ENCODE measurements around the gene PIK3R5.

The PIK3R5 gene

GRCh38 chr17:8872036-8872704, 93.3 kb downstream of the PIK3R5 start:
- H3K36me3 Mint-ChIP-seq (ENCODE audit: insufficient read depth): peaks cover 2% of the 10 kb centered on the region
- ATAC-seq (replicated peaks; ENCODE audit: extremely low read depth, poor library complexity, severe bottlenecking): no peak
- DNase-seq (ENCODE audit: low spot score in 2 of 2): no peak
- H3K27me3 Mint-ChIP-seq: no peaks in the 10 kb centered on the region
- H3K4me3 Mint-ChIP-seq: no peak overlapping the region
- peaks cover 34% of the 10 kb centered on the region for H3K4me1 Mint-ChIP-seq
- H3K27ac Mint-ChIP-seq (ENCODE audit: low read depth): no peak overlapping the region
- no peaks in the 10 kb centered on the region for H3K9me3 Mint-ChIP-seq

GRCh38 chr17:8871081-8871581, 94.4 kb downstream of the PIK3R5 start:
- no peak for DNase-seq (ENCODE audit: low spot score in 2 of 2)
- Mint-ChIP-seq H3K4me3 (no peak overlapping the region), H3K4me1 (peaks cover 42% of the 10 kb centered on the region), H3K27me3 (no peaks in the 10 kb centered on the region), H3K9me3 (no peaks in the 10 kb centered on the region), H3K36me3 (ENCODE audit: insufficient read depth) (no peaks in the 10 kb centered on the region), H3K27ac (ENCODE audit: low read depth) (no peak overlapping the region)
- no peak for ATAC-seq (replicated peaks; ENCODE audit: extremely low read depth, poor library complexity, severe bottlenecking)

DNA sequence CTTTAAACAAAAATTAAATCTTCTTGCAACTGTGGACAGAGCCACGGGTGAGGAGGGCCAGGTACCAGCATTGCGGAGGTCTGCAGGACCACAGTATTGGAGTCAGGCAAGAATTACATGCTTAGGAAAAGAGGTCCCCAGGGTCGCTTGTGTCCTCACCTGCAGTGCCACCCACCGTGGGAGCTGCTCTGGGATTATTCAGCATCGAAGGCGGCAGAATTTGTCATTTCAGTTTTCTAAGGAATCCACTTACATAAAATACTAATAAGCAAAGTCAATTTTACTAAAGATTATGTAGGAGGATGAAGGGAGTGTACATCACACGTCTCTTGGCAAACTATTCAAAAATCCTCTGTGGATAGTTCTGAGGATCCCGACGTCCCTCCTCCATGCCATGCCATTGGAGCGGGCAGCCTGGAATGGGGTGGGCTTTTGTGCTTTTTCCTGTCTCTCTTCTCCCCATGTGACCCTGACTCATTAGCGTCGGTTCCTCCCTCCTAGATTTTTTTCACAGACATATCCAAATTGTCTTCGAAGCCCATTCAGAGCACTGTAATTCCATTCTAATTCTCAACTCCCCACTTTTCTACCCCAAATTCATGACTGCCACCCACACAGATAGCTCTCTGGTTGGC, 95.0 kb downstream of the PIK3R5 start:
- Mint-ChIP-seq H3K27ac (ENCODE audit: low read depth) (peak overlapping the region; percentile 52), H3K4me1 (peaks cover 42% of the 10 kb centered on the region), H3K9me3 (no peaks in the 10 kb centered on the region), H3K36me3 (ENCODE audit: insufficient read depth) (no peaks in the 10 kb centered on the region), H3K4me3 (no peak overlapping the region), H3K27me3 (no peaks in the 10 kb centered on the region)
- ATAC-seq (replicated peaks; ENCODE audit: extremely low read depth, poor library complexity, severe bottlenecking): no peak
- no peak for DNase-seq (ENCODE audit: low spot score in 2 of 2)

- H3K27me3 Mint-ChIP-seq: no peaks in the 10 kb centered on the region
- no peak for ATAC-seq (replicated peaks; ENCODE audit: extremely low read depth, poor library complexity, severe bottlenecking)
- peaks cover 4% of the 10 kb centered on the region for H3K36me3 Mint-ChIP-seq (ENCODE audit: insufficient read depth)
- DNase-seq (ENCODE audit: low spot score in 2 of 2): no peak
- H3K4me1 Mint-ChIP-seq: peaks cover 42% of the 10 kb centered on the region
- no peaks in the 10 kb centered on the region for H3K9me3 Mint-ChIP-seq
- H3K27ac Mint-ChIP-seq (ENCODE audit: low read depth): peak overlapping the region; percentile 27
- H3K4me3 Mint-ChIP-seq: no peak overlapping the region
Measured at GRCh38 chr17:8869114-8869815, 96.2 kb downstream of the PIK3R5 start.

- Mint-ChIP-seq H3K27ac (ENCODE audit: low read depth) (peak overlapping the region; percentile 27), H3K27me3 (no peaks in the 10 kb centered on the region), H3K4me3 (peak overlapping the region; percentile 43), H3K4me1 (peaks cover 37% of the 10 kb centered on the region), H3K9me3 (no peaks in the 10 kb centered on the region), H3K36me3 (ENCODE audit: insufficient read depth) (peaks cover 4% of the 10 kb centered on the region)
- ATAC-seq (replicated peaks; ENCODE audit: extremely low read depth, poor library complexity, severe bottlenecking) (peak; percentile 62), DNase-seq (ENCODE audit: low spot score in 2 of 2) (no peak)
Measured at GRCh38 chr17:8868529-8868951, 97.0 kb downstream of the PIK3R5 start.

- H3K36me3 Mint-ChIP-seq (ENCODE audit: insufficient read depth): peaks cover 4% of the 10 kb centered on the region
- H3K4me1 Mint-ChIP-seq: peaks cover 36% of the 10 kb centered on the region
Measured at GRCh38 chr17:8868092-8868491, 97.4 kb downstream of the PIK3R5 start.

DNA sequence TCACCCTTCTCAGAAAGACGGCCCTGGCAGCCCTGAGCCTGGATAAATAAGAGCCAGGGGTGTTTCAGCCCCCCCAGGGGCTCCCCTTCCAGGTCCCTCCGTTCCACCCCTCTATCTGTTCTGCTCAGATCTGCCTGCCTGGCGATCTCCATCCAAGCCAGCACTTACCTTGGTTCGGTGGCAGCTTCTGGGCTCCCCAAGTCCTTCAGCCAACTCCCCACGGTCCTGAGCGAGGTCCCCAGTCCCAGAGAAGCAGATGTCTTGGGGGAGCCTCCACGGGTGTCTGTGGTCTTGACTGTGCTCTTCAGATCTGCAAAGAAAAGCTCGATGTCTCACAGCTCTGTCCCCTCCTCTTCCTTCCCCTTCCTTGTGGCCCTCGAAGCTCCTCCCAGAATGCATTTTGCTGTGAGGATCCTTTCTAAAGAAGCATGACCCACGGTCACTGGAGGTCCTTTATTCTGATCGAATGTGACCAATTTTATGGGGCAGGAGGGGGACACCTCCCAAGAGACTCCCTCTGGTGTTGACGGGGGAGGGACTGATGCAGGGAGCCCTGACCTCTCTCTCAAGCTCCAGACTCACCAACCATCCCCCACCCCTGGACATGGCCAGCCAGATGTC, 98.0 kb downstream of the PIK3R5 start, which contains the start of gene PIK3R6:
PIK3R6 (minus strand) TSS at position 314 of the 621 bp plus-strand sequence. CDS start 17,880 bp downstream, outside the sequence.
- DNase-seq (ENCODE audit: low spot score in 2 of 2): no peak
- Mint-ChIP-seq H3K27ac (ENCODE audit: low read depth) (peak within 1 kb of the TSS; percentile 27), H3K4me3 (peak within 1 kb of the TSS; percentile 43), H3K27me3 (no peaks in the 10 kb centered on the region), H3K9me3 (no peaks in the 10 kb centered on the region), H3K36me3 (ENCODE audit: insufficient read depth) (peaks cover 4% of the 10 kb centered on the region), H3K4me1 (peaks cover 37% of the 10 kb centered on the region)
- ATAC-seq (replicated peaks; ENCODE audit: extremely low read depth, poor library complexity, severe bottlenecking): peak; percentile 77

More at GRCh38 chr17:8868092-8868491, 97.4 kb downstream of the PIK3R5 start:
- Mint-ChIP-seq H3K4me3 (peak overlapping the region; percentile 43), H3K27ac (ENCODE audit: low read depth) (peak overlapping the region; percentile 27), H3K27me3 (no peaks in the 10 kb centered on the region), H3K9me3 (no peaks in the 10 kb centered on the region)
- DNase-seq (ENCODE audit: low spot score in 2 of 2) (no peak), ATAC-seq (replicated peaks; ENCODE audit: extremely low read depth, poor library complexity, severe bottlenecking) (no peak)

GRCh38 chr17:8865811-8866210, 99.7 kb downstream of the PIK3R5 start:
- no peak overlapping the region for H3K27ac Mint-ChIP-seq (ENCODE audit: low read depth)
- H3K4me3 Mint-ChIP-seq: no peak overlapping the region
- peaks cover 4% of the 10 kb centered on the region for H3K36me3 Mint-ChIP-seq (ENCODE audit: insufficient read depth)
- DNase-seq (ENCODE audit: low spot score in 2 of 2) (no peak), ATAC-seq (replicated peaks; ENCODE audit: extremely low read depth, poor library complexity, severe bottlenecking) (no peak)
- no peaks in the 10 kb centered on the region for H3K27me3 Mint-ChIP-seq
- H3K4me1 Mint-ChIP-seq: peaks cover 48% of the 10 kb centered on the region
- no peaks in the 10 kb centered on the region for H3K9me3 Mint-ChIP-seq

GRCh38 chr17:8865385-8865784, 100.1 kb downstream of the PIK3R5 start:
- no peak for DNase-seq (ENCODE audit: low spot score in 2 of 2)
- Mint-ChIP-seq H3K4me3 (no peak overlapping the region), H3K27me3 (no peaks in the 10 kb centered on the region), H3K36me3 (ENCODE audit: insufficient read depth) (peaks cover 4% of the 10 kb centered on the region), H3K27ac (ENCODE audit: low read depth) (no peak overlapping the region), H3K9me3 (no peaks in the 10 kb centered on the region), H3K4me1 (peaks cover 48% of the 10 kb centered on the region)
- no peak for ATAC-seq (replicated peaks; ENCODE audit: extremely low read depth, poor library complexity, severe bottlenecking)

- Mint-ChIP-seq H3K4me3 (no peak overlapping the region), H3K9me3 (no peaks in the 10 kb centered on the region), H3K27ac (ENCODE audit: low read depth) (no peak overlapping the region), H3K4me1 (peaks cover 30% of the 10 kb centered on the region), H3K27me3 (no peaks in the 10 kb centered on the region), H3K36me3 (ENCODE audit: insufficient read depth) (peaks cover 4% of the 10 kb centered on the region)
- ATAC-seq (replicated peaks; ENCODE audit: extremely low read depth, poor library complexity, severe bottlenecking) (no peak), DNase-seq (ENCODE audit: low spot score in 2 of 2) (no peak)
Measured at GRCh38 chr17:8862213-8863056, 103.1 kb downstream of the PIK3R5 start.

DNA sequence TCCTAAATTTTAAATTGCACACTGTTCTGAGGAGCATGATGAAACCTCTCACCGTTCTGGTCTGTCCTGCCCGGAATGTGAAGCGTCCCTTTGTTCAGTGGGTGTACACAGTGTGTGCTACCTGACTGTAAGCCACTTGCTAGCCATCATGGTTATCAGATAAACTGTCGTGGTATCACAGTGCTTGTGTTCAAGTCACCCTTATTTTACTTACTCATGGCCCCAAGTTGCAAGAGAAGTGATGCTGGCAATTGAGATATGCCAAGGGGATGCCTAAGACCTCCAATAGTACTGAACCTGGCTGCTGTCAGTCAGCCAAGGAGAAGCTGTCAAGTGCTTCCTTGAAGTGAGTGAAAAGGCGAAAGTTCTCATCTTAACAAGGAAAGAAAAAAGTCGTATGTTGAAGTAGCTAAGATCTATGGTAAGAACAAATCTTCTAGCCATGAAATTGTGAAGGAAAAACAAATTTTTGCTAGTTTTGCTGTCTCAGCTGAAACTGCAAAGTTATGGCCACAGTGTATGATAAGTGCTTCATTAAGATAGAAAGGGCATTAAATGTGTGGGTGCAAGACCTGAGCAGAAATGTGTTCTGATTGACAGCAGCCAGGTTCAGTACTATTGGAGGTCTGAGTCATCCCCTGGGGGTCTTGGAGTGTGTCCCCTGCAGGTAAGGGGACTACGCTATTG, 103.9 kb downstream of the PIK3R5 start:
- Mint-ChIP-seq H3K27me3 (no peaks in the 10 kb centered on the region), H3K9me3 (no peaks in the 10 kb centered on the region), H3K36me3 (ENCODE audit: insufficient read depth) (peaks cover 4% of the 10 kb centered on the region), H3K27ac (ENCODE audit: low read depth) (peak overlapping the region; percentile 13), H3K4me1 (peaks cover 24% of the 10 kb centered on the region), H3K4me3 (no peak overlapping the region)
- DNase-seq (ENCODE audit: low spot score in 2 of 2) (no peak), ATAC-seq (replicated peaks; ENCODE audit: extremely low read depth, poor library complexity, severe bottlenecking) (no peak)
